Stimulated activated naive CD8-positive, alpha-beta T cell treated with anti-CD3 and anti-CD28 coated beads, Interleukin-15, amount 100 ng/mL, for 72 hours (primary cell): Measurements from ENCODE around the gene APBB1.

Experiments used
- ATAC-seq: fragments of 150-1000 bp; cut with Tn5 transposase; 2 replicates; pipeline ENCODE4 v1.10.0; 2021; ENCODE audit warnings: mild to moderate bottlenecking, moderate library complexity
- DNase-seq, 2 donors: peaks; one replicate each; pipeline ENCODE4 v3.0.0; 2021 to 2022
- H3K27ac Mint-ChIP-seq, 2 donors: one replicate each; pipeline ENCODE4 v1.8.0; 2022; ENCODE audit warnings: mild to moderate bottlenecking in 2 of 2, mixed read lengths in 2 of 2, moderate library complexity in 2 of 2
- H3K27me3 Mint-ChIP-seq: one replicate; pipeline ENCODE4 v1.8.0; 2022; ENCODE audit warnings: mixed read lengths
- H3K4me1 Mint-ChIP-seq: one replicate; pipeline ENCODE4 v1.8.0; 2022; ENCODE audit warnings: mild to moderate bottlenecking, mixed read lengths
- H3K4me3 Mint-ChIP-seq, 2 donors: one replicate each; pipeline ENCODE4 v1.8.0; 2022; ENCODE audit warnings: mild to moderate bottlenecking in 2 of 2, mixed read lengths in 2 of 2, moderate library complexity in 1 of 2
- H3K9me3 Mint-ChIP-seq, 2 donors: one replicate each; pipeline ENCODE4 v1.8.0; 2022; ENCODE audit warnings: mixed read lengths in 2 of 2

Gene APBB1

DNA sequence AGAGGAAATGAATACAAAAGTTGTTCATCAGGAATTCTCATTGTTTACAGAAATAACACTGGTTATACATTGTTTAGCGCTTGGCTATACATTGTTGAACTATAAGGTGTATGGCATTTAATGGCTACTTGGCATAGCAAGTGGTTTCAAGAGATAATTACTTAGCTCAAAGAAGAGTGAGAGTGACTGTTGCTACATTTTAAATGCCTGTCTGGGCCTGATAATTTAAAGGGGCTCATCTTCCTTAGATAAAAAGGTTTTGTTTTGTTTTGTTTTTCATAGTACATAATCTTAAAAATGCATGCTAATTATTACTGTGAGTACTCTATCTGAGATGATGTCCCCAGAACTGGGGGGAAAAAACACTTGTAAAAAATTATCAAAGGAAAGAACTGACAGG, 30.1 kb downstream of the APBB1 start:
- H3K27ac Mint-ChIP-seq = no peak overlapping the region
- ATAC-seq = no peak
- H3K4me1 Mint-ChIP-seq = peaks cover 44% of the 10 kb centered on the region
- no peak for DNase-seq
- H3K4me3 Mint-ChIP-seq = no peak overlapping the region
- H3K27me3 Mint-ChIP-seq = no peaks in the 10 kb centered on the region
- H3K9me3 Mint-ChIP-seq = no peaks in the 10 kb centered on the region

DNA sequence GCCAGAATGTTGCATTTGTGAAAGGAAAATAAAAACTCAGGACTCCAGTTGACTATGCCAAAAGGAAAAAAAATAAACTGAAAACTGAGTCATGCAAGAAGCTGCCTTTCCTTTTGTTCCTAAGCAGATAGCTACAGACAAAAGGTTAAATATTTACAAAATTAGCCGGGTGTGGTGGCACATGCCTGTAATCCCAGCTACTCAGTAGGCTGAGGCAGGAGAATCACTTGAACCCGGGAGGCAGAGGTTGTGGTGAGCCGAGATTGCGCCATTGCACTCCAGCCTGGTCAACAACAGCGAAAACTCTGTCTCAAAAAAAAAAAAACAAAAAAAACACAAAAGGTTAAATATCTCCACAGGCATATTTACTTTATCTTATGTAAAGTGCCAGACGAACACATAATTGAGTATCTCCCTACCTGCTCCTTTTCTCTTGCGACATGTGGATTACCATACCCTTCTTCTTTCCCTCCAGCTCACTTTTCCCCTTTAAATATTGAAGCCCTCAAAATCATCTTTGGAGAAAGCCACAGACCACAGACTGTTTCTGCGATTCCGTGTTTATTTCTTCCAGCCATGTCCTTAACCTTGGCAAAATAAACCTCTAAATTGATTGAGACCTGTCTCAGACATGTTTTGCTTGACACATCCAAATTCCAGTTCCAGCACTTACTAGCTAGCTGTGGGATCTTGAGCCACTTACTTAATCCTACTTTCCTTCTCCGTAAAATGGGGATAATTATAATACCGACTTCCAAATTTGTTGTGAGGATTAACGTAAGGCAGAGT, 30.9 kb downstream of the APBB1 start:
- H3K4me3 Mint-ChIP-seq = no peak overlapping the region
- peaks cover 37% of the 10 kb centered on the region for H3K4me1 Mint-ChIP-seq

GRCh38 chr11:6385046-6385777, 33.7 kb downstream of the APBB1 start:
- ATAC-seq = no peak
- Mint-ChIP-seq H3K4me1 (peaks cover 20% of the 10 kb centered on the region), H3K27me3 (no peaks in the 10 kb centered on the region), H3K27ac (peak overlapping the region in 1 of 2 donors; percentile 69), H3K4me3 (no peak overlapping the region), H3K9me3 (no peaks in the 10 kb centered on the region)
- DNase-seq = no peak

More for the DNA sequence above, 30.9 kb downstream of the APBB1 start:
- no peak for ATAC-seq
- no peaks in the 10 kb centered on the region for H3K27me3 Mint-ChIP-seq
- no peak for DNase-seq
- H3K9me3 Mint-ChIP-seq = no peaks in the 10 kb centered on the region
- H3K27ac Mint-ChIP-seq = no peak overlapping the region

GRCh38 chr11:6378640-6378989, 40.3 kb downstream of the APBB1 start:
- H3K4me3 Mint-ChIP-seq = peak overlapping the region in 1 of 2 donors; percentile 13
- DNase-seq (no peak), ATAC-seq (no peak)
- peaks cover 45% of the 10 kb centered on the region for H3K4me1 Mint-ChIP-seq
- H3K27ac Mint-ChIP-seq = peak overlapping the region in 1 of 2 donors; percentile 86
- no peaks in the 10 kb centered on the region for H3K9me3 Mint-ChIP-seq
- no peaks in the 10 kb centered on the region for H3K27me3 Mint-ChIP-seq

- Mint-ChIP-seq H3K27me3 (no peaks in the 10 kb centered on the region), H3K9me3 (no peaks in the 10 kb centered on the region), H3K27ac (peak overlapping the region; percentile 81 to 89), H3K4me1 (peaks cover 45% of the 10 kb centered on the region), H3K4me3 (peak overlapping the region; percentile 28 to 42)
- DNase-seq (no peak), ATAC-seq (peak; percentile 68)
Observed at GRCh38 chr11:6377902-6378639, 40.8 kb downstream of the APBB1 start.

GRCh38 chr11:6371825-6372224, 47.1 kb downstream of the APBB1 start:
- ATAC-seq = no peak
- no peak for DNase-seq
- no peaks in the 10 kb centered on the region for H3K9me3 Mint-ChIP-seq
- no peaks in the 10 kb centered on the region for H3K27me3 Mint-ChIP-seq
- H3K27ac Mint-ChIP-seq = no peak overlapping the region
- H3K4me3 Mint-ChIP-seq = no peak overlapping the region
- H3K4me1 Mint-ChIP-seq = peaks cover 14% of the 10 kb centered on the region

- H3K27ac Mint-ChIP-seq = no peak overlapping the region
- ATAC-seq = no peak
- H3K9me3 Mint-ChIP-seq = no peaks in the 10 kb centered on the region
- H3K4me1 Mint-ChIP-seq = no peaks in the 10 kb centered on the region
- H3K27me3 Mint-ChIP-seq = no peaks in the 10 kb centered on the region
- H3K4me3 Mint-ChIP-seq = no peak overlapping the region
- DNase-seq = no peak
Observed at GRCh38 chr11:6365659-6366058, 53.2 kb downstream of the APBB1 start.

DNA sequence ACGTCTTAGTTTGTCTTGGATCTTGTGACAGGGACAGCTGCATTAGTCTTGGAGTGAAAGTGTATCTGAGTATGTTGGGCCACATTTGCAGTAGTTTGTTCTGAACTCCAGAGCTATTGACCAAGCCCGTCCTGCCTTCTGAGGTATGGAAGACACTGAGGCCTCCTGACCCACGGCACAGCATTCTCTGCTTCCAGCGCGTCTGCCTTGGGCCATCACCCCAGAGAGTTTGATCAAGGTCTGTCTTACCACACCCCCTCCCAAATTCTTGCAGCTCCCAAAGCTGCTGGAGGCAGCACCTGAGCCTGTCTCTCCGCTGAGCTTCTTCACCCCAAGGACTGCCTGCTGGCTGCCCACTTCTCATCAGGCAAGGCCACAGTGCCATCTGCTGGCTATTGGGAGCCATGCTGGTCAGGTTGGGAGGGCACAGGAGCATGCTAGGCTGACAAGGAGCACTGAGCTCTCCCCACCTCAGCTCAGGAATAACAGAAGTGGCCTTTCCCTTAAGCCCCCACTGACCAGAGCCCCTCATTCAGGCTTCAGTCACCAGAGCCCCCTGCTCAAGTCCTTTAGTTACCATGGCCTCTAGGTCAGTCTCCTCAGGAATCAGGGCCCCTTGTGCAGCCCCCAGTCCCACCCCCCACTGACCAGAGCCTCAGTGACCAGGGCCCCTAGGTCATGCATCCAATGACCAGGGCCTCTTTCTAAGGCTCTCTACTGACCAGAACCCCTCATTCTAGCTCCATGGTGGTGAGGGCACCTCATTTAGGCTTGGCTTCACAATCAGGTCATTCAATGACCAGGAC, 55.8 kb downstream of the APBB1 start:
- DNase-seq (peak; percentile 66 to 70), ATAC-seq (peak; percentile 90)
- Mint-ChIP-seq H3K4me3 (no peak overlapping the region), H3K4me1 (no peaks in the 10 kb centered on the region), H3K27ac (no peak overlapping the region), H3K9me3 (no peaks in the 10 kb centered on the region), H3K27me3 (no peaks in the 10 kb centered on the region)

DNA sequence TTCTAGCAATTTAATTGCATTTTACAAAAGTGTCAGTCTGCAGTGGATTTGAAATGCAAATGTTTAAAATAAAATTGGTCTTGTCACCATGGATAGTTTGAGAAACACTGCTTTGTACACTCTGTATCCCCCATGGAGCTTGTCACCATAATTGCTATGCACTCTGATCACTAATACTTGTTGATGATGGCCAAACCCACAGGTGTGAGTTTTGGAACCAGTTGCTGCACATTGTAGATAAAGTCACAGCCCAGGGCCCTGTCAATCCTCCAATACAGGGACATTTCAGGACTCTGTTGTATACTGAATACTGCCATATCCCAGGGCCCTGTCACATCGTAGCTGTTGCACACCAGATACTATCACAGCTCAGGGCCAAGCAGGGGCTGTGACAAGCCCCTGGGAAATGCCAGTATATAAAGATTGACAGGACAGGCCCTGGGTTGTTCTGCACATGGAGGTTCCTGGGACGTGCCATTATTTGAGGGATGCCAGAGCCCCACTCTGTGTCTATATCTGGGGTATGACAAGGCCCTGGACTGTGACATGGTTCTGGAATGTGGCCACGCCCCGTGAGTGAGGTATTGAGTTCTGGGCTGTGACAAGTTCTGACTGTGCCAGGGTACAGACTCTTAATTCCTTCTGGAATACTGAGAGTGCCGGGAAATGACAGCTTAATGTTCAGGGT, 56.6 kb downstream of the APBB1 start:
- no peak overlapping the region for H3K27ac Mint-ChIP-seq

DNA sequence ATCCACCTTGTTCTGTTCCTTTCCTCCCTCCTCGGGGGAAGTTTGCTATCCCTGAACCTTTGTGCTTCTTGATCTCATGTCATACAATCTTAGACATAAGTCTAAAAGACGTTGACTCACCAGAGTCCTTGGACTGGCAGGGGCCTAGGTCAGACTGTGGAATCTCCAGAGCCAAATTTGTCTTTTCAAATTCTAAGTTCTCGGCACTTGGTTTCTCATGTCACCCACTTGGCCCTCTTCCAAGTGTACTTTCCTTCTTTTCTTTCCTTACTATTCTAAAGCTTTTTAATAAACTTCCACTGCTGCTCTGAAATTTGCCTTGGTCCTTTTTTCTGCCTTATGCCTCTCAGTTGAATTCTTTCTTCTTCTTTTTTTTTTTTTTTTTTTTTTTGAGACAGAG, 58.7 kb downstream of the APBB1 start:
- H3K27me3 Mint-ChIP-seq = no peaks in the 10 kb centered on the region
- no peak for DNase-seq
- ATAC-seq = no peak
- H3K9me3 Mint-ChIP-seq = no peaks in the 10 kb centered on the region
- H3K4me3 Mint-ChIP-seq = no peak overlapping the region
- peak overlapping the region in 1 of 2 donors; percentile 58 for H3K27ac Mint-ChIP-seq
- H3K4me1 Mint-ChIP-seq = peaks cover 13% of the 10 kb centered on the region

More for the DNA sequence above, 56.6 kb downstream of the APBB1 start:
- Mint-ChIP-seq H3K27me3 (no peaks in the 10 kb centered on the region), H3K4me1 (peaks cover 1% of the 10 kb centered on the region), H3K4me3 (no peak overlapping the region), H3K9me3 (no peaks in the 10 kb centered on the region)
- no peak for ATAC-seq
- no peak for DNase-seq

DNA sequence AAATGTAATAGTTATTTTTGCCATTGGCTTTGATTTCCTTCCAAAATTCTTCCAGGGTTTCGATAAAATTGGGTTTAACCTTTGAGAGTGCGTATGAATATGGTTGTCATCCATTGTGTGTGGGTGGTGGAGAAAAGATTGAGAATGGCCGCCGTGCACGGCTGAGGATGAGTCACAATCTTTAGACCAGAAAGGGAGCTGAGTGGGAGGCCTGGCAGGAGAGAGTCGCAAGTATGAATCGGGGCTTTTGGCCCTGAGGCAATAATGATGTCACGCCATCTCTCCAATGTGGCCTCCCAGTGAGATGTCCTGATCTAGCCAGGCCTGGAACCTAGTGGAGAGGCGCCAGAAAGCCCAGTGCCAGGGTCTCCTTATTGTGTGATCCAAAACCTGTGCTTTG, 61.7 kb downstream of the APBB1 start:
- no peak overlapping the region for H3K4me3 Mint-ChIP-seq
- peak in 1 of 2 donors; percentile 25 for DNase-seq
- no peaks in the 10 kb centered on the region for H3K9me3 Mint-ChIP-seq
- no peak overlapping the region for H3K27ac Mint-ChIP-seq
- ATAC-seq = peak; percentile 62
- peaks cover 26% of the 10 kb centered on the region for H3K4me1 Mint-ChIP-seq
- H3K27me3 Mint-ChIP-seq = peaks cover 8% of the 10 kb centered on the region

- Mint-ChIP-seq H3K27ac (peak overlapping the region in 1 of 2 donors; percentile 46), H3K4me3 (no peak overlapping the region), H3K4me1 (peaks cover 32% of the 10 kb centered on the region)
Observed at GRCh38 chr11:6356503-6357055, 62.3 kb downstream of the APBB1 start.

GRCh38 chr11:6354651-6355485, 64.0 kb downstream of the APBB1 start:
- Mint-ChIP-seq H3K27ac (peak overlapping the region in 1 of 2 donors; percentile 66), H3K9me3 (no peaks in the 10 kb centered on the region), H3K4me3 (no peak overlapping the region), H3K27me3 (peaks cover 8% of the 10 kb centered on the region), H3K4me1 (peaks cover 33% of the 10 kb centered on the region)
- ATAC-seq = no peak
- DNase-seq = no peak

More at GRCh38 chr11:6356503-6357055, 62.3 kb downstream of the APBB1 start:
- DNase-seq (no peak), ATAC-seq (no peak)
- H3K27me3 Mint-ChIP-seq = peaks cover 8% of the 10 kb centered on the region
- no peaks in the 10 kb centered on the region for H3K9me3 Mint-ChIP-seq
